Fibroblast of gingiva (primary cell): ENCODE results near the gene USP47.

Experiments used
- DNase-seq: peaks from one replicate; pipeline ENCODE4 v3.0.0-alpha.2; 2011; ENCODE audit warnings: low read depth

USP47 gene

DNA sequence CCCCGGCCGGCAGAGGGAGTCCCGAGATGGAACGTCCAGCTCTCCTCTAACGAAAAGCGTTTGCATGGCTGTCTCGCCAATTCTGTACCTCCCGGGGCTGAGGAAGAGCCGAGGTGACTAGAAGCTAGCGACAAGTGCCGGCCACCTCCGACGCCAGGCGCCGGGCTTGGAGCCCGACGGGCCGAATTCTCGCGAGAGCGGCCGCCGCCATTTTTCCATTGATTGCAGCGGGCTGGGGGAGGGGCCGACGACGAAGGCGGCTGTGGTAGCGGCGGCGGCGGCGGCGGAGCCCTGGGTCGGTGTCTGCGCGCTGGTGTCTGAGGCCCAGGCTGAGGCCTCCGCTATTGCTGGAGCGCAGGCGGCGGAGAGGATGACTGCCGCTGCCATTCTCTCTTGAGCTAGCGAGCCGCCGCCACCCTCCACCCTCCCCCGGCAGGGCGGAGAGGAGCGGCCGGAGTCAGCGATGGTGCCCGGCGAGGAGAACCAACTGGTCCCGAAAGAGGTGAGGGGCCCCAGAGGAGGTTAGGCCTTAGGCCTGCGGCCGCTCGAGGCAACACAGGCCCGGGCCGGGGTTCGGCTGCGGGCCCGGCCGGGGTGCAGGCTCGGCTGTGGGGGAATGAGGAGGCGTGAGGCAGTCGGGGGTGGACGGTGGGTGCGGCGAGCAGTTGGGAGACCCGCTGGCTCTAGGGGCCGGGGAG is at the start of gene USP47:
Gene USP47 (plus strand): TSS at position 250 of the 698 bp plus-strand sequence. CDS start 214 bp downstream, at position 464.
- peak; percentile 84 for DNase-seq

GRCh38 chr11:11793073-11793472 is 48.7 kb upstream of the USP47 start:
- no peak for DNase-seq

DNA sequence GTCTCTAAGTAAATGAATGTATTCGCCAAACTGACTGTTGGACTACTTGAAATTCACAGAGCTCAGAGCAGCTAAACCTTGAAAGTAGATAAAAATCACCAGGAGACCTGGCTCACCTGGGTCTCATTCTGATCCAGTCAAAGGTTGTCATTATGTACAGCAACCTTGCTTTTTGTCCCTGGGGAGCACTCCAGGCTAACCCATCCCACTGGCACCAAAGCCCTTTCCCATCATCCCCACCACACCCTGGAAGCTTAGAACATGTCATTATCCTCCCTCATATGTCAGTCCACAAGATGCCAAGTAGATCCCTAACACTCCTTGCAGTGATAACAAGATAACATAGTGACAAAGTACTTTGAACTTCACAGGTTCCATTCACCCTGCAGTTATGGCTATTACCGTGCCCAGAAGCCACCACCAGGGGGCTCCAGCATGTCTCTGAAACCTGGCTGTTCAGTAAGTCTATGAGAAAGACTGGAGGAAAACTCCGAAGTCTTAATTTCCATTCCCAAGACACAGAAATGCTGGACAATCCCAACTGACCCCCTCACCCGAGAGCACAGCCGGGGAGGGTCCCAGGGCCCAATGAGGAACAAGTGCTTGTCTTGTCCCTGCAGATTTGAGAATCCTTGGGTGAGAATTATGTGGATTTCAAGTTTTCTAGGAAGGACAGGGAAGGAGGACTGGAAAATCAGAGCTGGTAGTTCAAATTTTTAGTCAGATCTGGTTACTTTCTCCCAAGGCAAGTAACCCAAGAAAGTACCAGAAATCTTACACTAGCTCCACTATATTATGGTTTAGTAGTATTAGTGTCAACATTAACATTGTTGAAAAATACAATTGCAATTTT is 43.0 kb upstream of the USP47 start:
- peak; percentile 65 for DNase-seq

DNA sequence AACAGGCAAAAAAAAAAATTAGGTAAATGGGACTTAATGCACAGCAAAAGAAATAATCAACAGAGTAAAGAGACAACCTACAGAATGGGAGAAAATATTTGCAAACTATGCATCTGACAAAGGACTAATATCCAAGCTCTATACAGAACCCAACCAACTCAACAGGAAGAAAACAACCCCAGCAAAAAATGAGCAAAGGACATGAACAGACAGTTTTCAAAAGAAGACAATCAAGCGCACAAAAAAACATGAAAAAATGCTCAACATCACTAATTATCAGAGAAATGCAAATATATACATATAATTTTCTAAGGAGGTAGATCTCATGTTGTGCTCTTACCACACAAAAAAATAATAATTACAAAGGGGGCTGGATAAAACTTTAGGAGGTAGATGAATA is 36.5 kb upstream of the USP47 start:
- no peak for DNase-seq

- no peak for DNase-seq
Measured at GRCh38 chr11:11806074-11806473, 35.7 kb upstream of the USP47 start.

GRCh38 chr11:11806586-11806985 is 35.2 kb upstream of the USP47 start:
- DNase-seq, result no peak

- no peak for DNase-seq
Measured at GRCh38 chr11:11807811-11808782, 33.7 kb upstream of the USP47 start.

DNA sequence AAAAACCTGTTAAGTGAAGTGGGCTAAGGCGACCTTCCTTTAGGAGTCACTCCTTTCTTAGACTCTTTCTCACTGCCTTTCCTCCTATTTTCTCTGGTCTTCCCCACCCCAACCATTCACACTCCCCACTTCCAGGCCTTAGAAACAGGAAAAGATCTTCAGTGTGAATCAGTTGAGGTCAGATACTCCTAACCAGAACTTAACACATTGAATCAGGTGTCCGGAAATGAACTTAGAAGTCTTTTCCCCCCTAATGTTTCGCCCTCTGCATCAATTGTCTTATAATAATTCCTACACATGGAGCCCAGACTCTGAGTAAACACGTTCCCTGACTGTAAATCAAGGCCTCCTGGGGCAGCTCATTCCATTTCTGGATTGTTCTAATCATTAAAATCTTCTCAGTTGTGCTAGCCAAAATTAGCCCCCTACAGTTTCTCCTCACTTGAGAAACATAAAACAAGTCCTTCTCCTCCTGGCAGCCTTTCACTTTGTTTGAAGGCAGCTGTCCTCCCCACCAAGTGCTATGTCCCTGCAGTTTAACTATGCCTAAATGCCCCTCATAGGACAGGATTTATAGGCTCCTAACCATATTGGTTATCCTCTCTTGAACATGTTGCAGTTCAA is 32.7 kb upstream of the USP47 start:
- DNase-seq, result no peak

- no peak for DNase-seq
Measured at GRCh38 chr11:11810764-11811726, 30.7 kb upstream of the USP47 start.

GRCh38 chr11:11813288-11813962 is 28.3 kb upstream of the USP47 start:
- peak; percentile 91 for DNase-seq

GRCh38 chr11:11814614-11815452 is 26.9 kb upstream of the USP47 start:
- DNase-seq, result no peak

DNA sequence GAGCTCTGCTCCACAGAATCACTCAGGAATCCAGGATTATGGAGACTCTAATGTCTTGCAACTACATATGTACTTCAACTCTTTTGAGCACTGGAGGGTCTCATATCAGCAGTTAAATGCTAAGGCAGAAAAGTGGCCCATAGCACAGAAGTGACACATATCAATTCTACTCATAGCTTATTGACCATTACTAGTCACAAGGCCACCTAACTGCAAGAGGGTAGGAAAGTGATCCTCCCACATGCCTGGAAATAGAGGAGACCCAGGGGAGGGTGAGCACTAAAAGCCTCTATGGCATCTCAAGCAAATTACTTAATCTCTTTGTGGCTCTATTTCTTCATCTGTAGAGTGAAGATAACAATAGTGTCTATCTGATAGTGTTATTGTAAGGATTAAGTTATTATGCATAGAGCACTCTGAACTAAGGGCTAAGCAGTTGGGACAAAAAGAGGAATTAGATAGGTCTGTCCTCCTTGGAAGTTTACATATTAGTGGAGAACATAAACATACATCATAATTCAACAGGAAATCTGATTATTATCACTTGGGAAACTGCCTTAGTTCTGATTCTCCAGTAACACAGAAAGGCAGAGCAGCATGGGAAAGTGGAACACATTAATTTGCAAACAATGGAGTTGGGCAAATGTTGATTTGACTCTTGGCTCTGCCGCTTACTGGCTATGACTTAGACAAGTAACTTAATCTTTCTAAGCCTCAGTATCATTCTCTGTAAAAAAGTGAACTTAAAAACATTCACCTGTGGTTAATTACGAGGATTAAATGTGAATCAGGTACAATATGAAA is 25.1 kb upstream of the USP47 start:
- peak; percentile 75 for DNase-seq

DNA sequence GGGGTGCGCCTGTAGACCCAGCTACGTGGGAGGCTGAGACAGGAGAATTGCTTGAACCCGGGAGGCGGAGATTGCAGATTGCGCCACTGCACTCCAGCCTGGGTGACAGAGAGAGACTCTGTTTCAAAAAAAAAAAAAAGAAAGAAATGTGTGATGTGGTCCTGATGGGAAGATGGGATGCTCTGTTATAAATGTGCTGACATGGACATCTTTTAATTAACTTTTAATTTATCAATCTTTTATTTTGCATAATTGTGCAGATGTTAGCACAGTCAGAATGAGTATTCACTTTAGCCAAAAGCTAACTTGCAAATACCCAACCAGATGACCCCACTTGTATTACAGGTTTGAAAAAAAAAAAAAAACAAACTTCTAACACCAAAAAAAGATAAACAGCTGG is 23.8 kb upstream of the USP47 start:
- no peak for DNase-seq

- no peak for DNase-seq
Measured at GRCh38 chr11:11818529-11819121, 23.1 kb upstream of the USP47 start.

DNA sequence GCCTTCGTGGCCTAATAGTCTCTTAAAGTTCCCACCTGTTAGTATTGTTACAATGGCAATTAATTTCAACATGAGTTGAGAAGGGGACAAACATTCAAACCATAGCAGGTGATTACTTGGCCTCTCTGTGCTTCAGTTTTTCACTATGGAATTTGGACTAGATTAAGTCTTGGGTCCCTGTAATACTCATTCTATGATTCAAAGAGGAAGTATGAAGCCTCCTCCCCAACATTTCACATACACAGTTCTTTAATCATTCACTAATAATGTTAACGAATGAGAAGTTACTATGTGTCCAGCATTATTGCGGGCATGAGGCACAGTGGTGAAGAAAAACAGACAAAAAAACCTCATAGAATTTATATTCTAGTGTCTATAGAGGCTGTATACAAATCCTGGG is 19.9 kb upstream of the USP47 start:
- no peak for DNase-seq

GRCh38 chr11:11822946-11823345 is 18.8 kb upstream of the USP47 start:
- DNase-seq, result no peak

GRCh38 chr11:11826260-11826659 is 15.5 kb upstream of the USP47 start:
- no peak for DNase-seq

DNA sequence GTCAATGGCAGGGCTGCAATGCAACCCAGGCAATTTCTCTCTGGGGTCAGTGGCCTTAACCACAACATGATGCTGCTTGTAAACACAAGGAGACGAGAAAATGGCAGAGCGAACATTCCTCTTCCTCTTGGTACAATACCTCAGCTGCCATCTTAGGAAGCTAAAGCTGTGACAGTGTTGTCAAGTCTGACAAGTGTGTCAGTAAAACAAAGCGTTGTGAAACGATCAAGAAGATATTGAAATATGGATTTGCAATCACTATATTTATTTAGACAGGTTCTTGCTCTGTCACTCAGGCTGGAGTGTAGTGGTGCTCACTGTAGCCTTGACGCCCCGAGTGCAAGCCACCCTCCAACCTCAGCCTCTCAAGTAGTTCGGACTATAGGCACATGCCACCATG is 14.5 kb upstream of the USP47 start:
- DNase-seq, result no peak
